Mesothelial cell of epicardium (in vitro differentiated cells): ENCODE data around the gene TMPRSS15. TPM values are rescaled to one million over a fixed set of nuclear protein-coding genes. Genes with fewer than 3 reads are reported as not detected.

Experiments
- DNase-seq, 2 experiments: peaks; one replicate each; pipeline ENCODE4 v3.0.0; 2021; ENCODE audit warnings: low spot score in 2 of 2; ENCODE audit not compliant: unreplicated experiment in 2 of 2
- H3K27ac Mint-ChIP-seq: 2 replicates; pipeline ENCODE4 v1.8.0; 2021; ENCODE audit warnings: mixed read lengths
- H3K27me3 Mint-ChIP-seq: 2 replicates; pipeline ENCODE4 v1.8.0; 2021; ENCODE audit warnings: low read depth, mixed read lengths
- H3K36me3 Mint-ChIP-seq: 2 replicates; pipeline ENCODE4 v1.8.0; 2021; ENCODE audit warnings: mixed read lengths
- H3K4me1 Mint-ChIP-seq: 2 replicates; pipeline ENCODE4 v1.8.0; 2021; ENCODE audit warnings: mixed read lengths
- H3K4me3 Mint-ChIP-seq: 2 replicates; pipeline ENCODE4 v1.8.0; 2021; ENCODE audit warnings: mild to moderate bottlenecking, moderate library complexity, mixed read lengths
- H3K9me3 Mint-ChIP-seq: 2 replicates; pipeline ENCODE4 v1.8.0; 2021; ENCODE audit warnings: mixed read lengths
- CTCF ChIP-seq: fragments of 200-600 bp; sonication (generic); IDR thresholded peaks from one replicate; pipeline ENCODE4 v1.5.0; 2021; ENCODE audit warnings: antibody characterized with exemption; ENCODE audit not compliant: unreplicated experiment
- total RNA-seq: library from RNA; stranded (reverse); gene quantifications from 3 replicates; pipeline ENCODE4 v1.2.1, GENCODE V29; 2021

Gene TMPRSS15
- total RNA-seq, 1 donor from 2014 or later, result 0.80 TPM

DNA sequence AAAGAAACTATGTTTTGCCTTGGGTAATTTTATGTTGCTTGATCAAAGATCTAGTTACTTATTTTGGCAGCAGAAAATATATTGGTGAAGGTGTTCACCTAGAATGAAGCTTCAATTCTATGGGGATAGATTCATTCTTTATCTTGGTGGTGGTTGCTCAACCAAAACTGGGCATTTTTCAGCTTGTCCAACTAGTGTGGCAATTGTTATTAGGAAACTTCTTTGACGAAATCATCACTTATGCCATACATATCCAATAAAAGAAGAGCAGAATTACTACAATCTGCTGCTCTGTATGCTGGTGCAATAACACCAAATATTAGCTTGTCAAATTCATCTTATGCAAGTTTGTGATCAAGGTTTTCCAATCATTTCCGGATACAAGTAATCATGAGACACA lies 26.8 kb upstream of the TMPRSS15 start:
- no peaks in the 10 kb centered on the region for H3K4me1 Mint-ChIP-seq
- TF ChIP-seq CTCF, result no peak
- H3K9me3 Mint-ChIP-seq, result peaks cover 6% of the 10 kb centered on the region
- H3K36me3 Mint-ChIP-seq, result no peaks in the 10 kb centered on the region
- H3K27me3 Mint-ChIP-seq, result no peaks in the 10 kb centered on the region
- no peak overlapping the region for H3K4me3 Mint-ChIP-seq
- no peak overlapping the region for H3K27ac Mint-ChIP-seq
- no peak for DNase-seq

GRCh38 chr21:18424276-18424675 lies 20.7 kb upstream of the TMPRSS15 start:
- no peaks in the 10 kb centered on the region for H3K27me3 Mint-ChIP-seq
- DNase-seq, result no peak
- H3K4me1 Mint-ChIP-seq, result no peaks in the 10 kb centered on the region
- H3K9me3 Mint-ChIP-seq, result peaks cover 7% of the 10 kb centered on the region
- no peak for TF ChIP-seq CTCF
- H3K27ac Mint-ChIP-seq, result no peak overlapping the region
- H3K4me3 Mint-ChIP-seq, result no peak overlapping the region
- H3K36me3 Mint-ChIP-seq, result no peaks in the 10 kb centered on the region

DNA sequence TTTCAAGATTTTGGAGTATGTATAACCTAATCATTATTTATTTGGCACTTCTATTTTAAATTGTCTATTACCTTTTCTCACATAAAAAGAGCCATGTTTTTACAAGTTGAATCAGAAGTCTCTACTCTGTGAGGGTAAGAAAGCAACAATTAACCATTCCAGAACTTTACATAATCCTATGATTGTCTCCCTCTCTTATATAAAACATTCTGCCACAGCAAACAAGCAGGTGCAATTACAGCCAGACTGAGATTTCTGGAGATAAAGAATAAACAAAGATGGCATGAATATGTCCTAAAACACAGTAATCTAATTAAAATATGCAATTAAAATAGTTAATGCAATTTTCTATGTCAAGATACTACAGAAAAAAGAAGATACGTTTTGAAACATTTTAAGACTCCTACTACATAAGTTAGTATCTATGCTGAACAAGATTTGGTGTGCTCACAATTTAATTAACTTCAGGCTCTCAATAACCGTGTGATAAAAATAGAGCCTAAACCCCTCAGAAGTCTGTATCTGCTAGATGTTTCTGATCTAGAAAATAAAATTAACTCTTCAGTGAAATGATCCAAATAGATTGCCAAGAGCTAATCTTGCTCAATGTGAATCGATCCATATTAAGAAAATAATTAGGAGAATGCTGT lies 13.7 kb upstream of the TMPRSS15 start:
- H3K27me3 Mint-ChIP-seq, result no peaks in the 10 kb centered on the region
- no peak for DNase-seq
- H3K4me1 Mint-ChIP-seq, result no peaks in the 10 kb centered on the region
- no peaks in the 10 kb centered on the region for H3K36me3 Mint-ChIP-seq
- no peak overlapping the region for H3K27ac Mint-ChIP-seq
- no peak overlapping the region for H3K4me3 Mint-ChIP-seq
- H3K9me3 Mint-ChIP-seq, result peaks cover 7% of the 10 kb centered on the region
- no peak for TF ChIP-seq CTCF

GRCh38 chr21:18411565-18411964 lies 8.0 kb upstream of the TMPRSS15 start:
- peaks cover 4% of the 10 kb centered on the region for H3K4me1 Mint-ChIP-seq
- no peak for DNase-seq
- no peak overlapping the region for H3K4me3 Mint-ChIP-seq
- H3K27ac Mint-ChIP-seq, result no peak overlapping the region
- no peak for TF ChIP-seq CTCF
- H3K9me3 Mint-ChIP-seq, result no peaks in the 10 kb centered on the region
- peaks cover 8% of the 10 kb centered on the region for H3K27me3 Mint-ChIP-seq
- no peaks in the 10 kb centered on the region for H3K36me3 Mint-ChIP-seq

DNA sequence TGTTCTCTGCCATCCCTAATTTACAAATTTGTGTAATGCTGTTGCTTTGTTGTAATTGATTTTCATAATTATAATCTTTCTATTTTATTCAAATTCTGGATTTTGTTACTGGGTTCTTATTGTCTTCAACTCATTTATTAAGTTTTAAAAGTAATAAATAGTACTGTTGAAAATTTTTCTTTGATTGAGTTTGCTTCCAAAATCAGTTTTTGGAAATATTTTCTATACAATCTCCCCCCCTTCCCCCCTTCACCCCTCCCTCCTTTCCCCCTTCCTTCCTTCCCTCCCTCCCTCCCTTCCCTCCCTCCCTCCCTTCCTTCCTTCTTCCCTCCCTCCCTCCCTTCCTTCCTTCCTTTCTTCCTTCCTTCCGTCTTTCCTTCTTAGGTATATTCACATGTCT lies 6.0 kb upstream of the TMPRSS15 start:
- H3K4me1 Mint-ChIP-seq, result peaks cover 4% of the 10 kb centered on the region
- H3K9me3 Mint-ChIP-seq, result no peaks in the 10 kb centered on the region
- no peak overlapping the region for H3K27ac Mint-ChIP-seq
- no peak overlapping the region for H3K4me3 Mint-ChIP-seq
- no peak for TF ChIP-seq CTCF
- peaks cover 13% of the 10 kb centered on the region for H3K27me3 Mint-ChIP-seq
- no peak for DNase-seq
- no peaks in the 10 kb centered on the region for H3K36me3 Mint-ChIP-seq

GRCh38 chr21:18398843-18399242 lies 4.7 kb downstream of the TMPRSS15 start:
- Mint-ChIP-seq H3K4me1 (peaks cover 2% of the 10 kb centered on the region), H3K27ac (no peak overlapping the region), H3K4me3 (no peak overlapping the region), H3K36me3 (no peaks in the 10 kb centered on the region), H3K27me3 (no peaks in the 10 kb centered on the region), H3K9me3 (peaks cover 12% of the 10 kb centered on the region)
- TF ChIP-seq CTCF, result no peak
- no peak for DNase-seq
